Measurements from ENCODE around the gene LAYN.

- TF ChIP-seq, protein P1, sequence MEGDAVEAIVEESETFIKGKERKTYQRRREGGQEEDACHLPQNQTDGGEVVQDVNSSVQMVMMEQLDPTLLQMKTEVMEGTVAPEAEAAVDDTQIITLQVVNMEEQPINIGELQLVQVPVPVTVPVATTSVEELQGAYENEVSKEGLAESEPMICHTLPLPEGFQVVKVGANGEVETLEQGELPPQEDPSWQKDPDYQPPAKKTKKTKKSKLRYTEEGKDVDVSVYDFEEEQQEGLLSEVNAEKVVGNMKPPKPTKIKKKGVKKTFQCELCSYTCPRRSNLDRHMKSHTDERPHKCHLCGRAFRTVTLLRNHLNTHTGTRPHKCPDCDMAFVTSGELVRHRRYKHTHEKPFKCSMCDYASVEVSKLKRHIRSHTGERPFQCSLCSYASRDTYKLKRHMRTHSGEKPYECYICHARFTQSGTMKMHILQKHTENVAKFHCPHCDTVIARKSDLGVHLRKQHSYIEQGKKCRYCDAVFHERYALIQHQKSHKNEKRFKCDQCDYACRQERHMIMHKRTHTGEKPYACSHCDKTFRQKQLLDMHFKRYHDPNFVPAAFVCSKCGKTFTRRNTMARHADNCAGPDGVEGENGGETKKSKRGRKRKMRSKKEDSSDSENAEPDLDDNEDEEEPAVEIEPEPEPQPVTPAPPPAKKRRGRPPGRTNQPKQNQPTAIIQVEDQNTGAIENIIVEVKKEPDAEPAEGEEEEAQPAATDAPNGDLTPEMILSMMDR (IDR thresholded peaks at IDR 0.05) = no peak
- TF ChIP-seq POLR2A (IDR thresholded peaks at IDR 0.05) (no peak), EP300 (IDR thresholded peaks at IDR 0.05; ENCODE audit: low read depth) (no peak)
Measured at GRCh38 chr11:111527279-111527678, 13.2 kb upstream of the LAYN start.
